ENCODE measurements around the gene TEC.
"Not testable (repeated sequence)": the region's sequence is repeated elsewhere in the genome, so short reads cannot be mapped to it uniquely, and the experiment has no call there.

Gene TEC

DNA sequence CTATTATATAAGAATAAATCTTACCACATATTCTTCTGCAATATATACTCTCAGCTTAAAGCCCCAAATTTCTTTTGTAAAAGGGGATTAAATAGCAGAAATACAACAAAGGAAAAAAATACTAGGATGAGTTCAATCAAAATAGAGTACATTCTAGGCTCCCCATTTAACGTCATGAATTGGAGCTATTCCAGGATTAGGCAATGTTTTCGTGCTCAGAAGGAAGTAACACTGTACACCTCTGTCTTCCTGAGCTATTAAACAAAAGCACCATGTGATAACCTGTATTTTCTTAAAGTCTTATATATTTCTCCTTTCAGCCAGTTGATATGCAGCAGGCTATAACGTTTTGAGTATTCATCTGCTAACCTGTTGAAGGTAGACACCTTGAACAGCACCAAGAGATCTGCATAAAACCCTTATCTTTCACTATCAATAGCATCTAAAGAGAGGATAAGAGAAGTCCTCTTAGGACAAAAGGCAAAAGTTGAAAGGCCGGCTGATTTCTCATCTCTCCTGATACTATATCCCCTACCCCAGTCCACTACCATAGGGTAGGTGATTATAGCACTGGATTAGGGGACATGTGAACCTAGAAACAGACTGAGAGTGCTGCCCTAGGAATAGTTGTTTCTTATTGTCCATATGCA lies 31.5 kb downstream of the TEC start:
- no peak for DNase-seq

DNA sequence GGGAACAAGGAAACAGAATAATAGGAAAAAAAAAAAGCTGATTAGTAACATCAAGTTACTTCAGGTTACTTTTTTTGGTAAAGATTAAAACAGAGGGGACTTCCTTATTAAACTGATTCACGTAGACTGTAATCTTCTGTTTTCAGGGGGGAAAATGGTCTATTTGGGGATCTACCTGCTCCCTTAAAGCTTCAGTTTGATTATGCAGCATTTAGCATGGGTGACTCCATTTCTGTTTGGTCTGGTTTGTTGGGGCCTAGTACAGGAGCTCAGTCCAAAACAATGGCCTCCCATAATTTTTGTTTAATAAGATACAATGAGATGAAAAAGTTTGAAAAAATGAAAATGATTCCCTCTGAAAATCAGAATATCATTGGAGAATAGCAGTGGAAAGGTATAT lies 34.6 kb downstream of the TEC start:
- no peak for DNase-seq

- DNase-seq, result no peak
Measured at GRCh38 chr4:48234575-48234974, 35.1 kb downstream of the TEC start.

DNA sequence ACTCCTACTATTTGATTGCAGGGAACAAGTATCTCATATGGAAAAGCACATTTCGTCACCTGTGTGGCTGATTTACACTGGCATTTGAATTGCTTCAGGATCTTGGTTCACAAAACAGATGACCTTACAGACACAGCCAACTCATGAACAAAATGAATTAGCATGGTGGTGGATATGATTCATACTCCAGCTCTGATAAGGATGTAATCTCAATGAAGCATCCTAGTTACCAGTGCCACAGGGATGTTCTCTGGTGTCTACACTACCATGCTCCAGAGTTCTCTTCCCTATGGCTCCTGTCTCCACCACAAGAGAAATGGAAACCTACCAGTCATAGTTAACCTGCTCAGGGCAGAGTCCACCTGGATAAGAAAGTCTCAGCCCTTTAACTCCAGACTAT lies 40.7 kb downstream of the TEC start:
- DNase-seq, result no peak

DNA sequence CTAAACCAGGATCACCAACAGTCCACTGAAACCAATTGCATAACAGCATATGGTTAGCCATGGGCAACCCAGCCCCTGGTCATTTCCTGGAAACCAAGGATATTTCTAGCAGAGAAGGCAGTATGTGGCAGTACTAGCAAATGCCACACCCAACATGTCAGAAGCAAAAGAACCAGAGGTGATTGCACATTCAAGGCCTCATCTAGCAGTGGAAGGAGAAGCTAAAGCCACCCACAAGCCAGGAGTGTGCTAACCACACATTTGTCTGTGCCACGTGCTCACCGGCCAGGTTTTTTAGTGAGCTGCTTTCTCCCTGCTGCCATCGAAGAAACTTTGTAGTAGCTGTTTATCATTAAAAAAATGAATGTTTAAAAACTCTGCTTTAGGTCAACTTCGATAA lies 42.0 kb downstream of the TEC start:
- no peak for DNase-seq

- no peak for DNase-seq
Measured at GRCh38 chr4:48226199-48226598, 43.4 kb downstream of the TEC start.

DNA sequence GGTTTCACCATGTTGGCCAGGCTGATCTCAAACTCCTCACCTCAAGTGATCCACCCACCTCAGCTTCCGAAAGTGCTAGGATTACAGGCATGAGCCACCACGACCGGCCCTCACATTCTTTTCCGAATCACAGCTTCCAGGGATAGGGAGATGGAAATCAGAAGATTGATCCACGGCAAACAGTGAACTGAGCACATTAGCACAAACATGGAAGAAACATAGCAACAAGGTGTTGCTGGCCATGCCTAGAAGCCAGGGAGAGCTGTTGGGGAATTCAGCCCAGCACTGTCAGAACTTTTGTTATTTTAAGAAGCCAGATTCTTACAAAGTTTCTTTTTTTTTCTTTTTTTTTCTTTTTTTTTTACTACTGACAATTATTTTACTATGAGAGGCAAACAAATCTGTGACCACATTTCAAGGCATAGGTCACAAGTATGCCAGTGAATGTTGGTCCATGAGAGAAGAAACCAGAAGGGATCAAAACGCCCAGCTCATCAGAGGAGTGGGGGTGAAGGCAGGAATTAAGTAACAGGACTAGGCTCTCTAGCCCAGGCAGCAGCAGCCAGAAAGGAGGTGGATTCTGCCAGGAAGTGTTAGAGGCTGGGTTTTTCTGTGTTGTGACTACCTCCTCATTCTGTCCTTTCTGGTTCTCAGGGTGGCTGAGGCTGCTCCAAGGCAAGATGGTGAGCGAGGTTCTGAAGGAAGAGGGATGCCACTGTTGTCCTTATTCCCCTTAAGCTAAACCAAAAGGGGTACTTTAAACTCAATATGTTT lies 44.1 kb downstream of the TEC start:
- DNase-seq, result no peak

DNA sequence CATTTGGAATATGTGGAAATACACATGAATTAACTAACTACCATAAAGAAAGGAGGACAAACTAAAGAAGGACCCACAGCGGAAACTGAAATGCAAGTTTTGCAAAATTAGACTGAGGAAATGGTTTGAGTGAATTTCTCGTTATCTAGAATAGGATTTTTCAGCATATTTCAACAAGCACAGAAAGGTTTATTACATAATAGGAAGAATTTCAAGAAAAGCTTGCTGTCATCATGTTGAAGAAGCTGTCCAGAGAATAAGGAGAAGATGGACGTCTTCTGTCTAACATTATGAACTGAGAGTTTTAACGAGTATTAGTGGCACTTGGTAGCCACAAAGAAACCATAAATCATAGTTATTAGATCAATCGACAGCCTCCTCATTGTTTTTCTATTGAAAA lies 45.0 kb downstream of the TEC start:
- DNase-seq, result no peak

GRCh38 chr4:48223633-48224295 lies 45.9 kb downstream of the TEC start:
- DNase-seq, result no peak

- no peak for DNase-seq
Measured at GRCh38 chr4:48222491-48222890, 47.1 kb downstream of the TEC start.

GRCh38 chr4:48219430-48219829 lies 50.2 kb downstream of the TEC start:
- not testable (repeated sequence) for DNase-seq

DNA sequence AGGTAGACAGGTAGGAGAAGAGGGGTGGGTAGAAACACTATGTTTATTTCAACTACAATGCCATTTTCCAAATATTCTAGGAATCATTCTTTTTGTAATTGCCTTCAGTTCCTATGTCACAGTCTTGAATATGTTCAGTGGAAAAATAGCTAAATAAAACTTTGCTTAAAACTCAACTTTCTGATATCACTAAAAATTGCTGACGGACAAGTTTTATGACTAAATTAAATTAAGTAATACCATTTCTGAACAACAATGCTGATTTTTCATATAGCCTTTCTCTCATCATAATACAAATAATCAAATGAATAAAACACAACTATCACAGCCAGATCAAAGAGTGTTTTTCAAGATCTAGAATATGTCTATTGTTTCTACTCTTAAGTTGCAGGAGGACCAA lies 53.1 kb downstream of the TEC start:
- no peak for DNase-seq

- no peak for DNase-seq
Measured at GRCh38 chr4:48215977-48216376, 53.7 kb downstream of the TEC start.

- no peak for DNase-seq
Measured at GRCh38 chr4:48212165-48212564, 57.5 kb downstream of the TEC start.

DNA sequence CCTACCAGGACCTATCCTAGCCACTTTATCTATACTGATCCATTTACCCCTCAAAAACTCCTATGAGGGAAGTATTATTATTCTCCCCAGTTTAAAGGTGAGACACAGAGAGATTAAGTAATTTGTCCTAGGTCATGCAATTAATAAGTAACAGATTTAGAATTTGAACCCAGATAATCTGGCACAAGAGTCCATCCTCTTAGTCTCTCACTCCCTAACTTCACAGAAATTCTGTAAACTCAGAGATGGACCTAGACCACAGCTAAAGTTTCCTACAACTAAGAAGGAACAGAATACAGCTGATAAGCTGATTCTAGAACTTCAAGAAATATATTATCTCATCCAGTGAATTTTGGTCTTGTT lies 58.7 kb downstream of the TEC start:
- no peak for DNase-seq

DNA sequence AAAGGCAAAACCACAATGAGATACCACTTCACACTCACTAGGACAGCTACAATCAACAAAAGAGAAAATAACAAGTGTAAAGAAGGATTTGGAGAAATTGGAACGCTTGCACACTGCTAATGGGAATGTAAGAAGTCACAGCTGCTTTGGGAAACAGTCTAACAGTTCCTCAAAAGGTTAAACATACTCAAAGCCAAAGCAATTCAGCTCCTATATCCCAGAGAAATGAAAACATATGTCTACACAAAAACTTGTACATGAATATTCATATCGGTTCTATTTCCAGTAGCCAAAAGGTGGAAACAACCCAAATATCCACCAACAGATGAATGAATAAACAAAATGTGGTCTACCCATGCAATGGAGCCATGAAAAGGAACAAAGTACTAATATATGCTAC lies 64.0 kb downstream of the TEC start:
- DNase-seq, result no peak

- DNase-seq, result no peak
Measured at GRCh38 chr4:48205107-48205506, 64.5 kb downstream of the TEC start.

- DNase-seq, result no peak
Measured at GRCh38 chr4:48203819-48204218, 65.8 kb downstream of the TEC start.

GRCh38 chr4:48197643-48198237 lies 71.9 kb downstream of the TEC start:
- no peak for DNase-seq

DNA sequence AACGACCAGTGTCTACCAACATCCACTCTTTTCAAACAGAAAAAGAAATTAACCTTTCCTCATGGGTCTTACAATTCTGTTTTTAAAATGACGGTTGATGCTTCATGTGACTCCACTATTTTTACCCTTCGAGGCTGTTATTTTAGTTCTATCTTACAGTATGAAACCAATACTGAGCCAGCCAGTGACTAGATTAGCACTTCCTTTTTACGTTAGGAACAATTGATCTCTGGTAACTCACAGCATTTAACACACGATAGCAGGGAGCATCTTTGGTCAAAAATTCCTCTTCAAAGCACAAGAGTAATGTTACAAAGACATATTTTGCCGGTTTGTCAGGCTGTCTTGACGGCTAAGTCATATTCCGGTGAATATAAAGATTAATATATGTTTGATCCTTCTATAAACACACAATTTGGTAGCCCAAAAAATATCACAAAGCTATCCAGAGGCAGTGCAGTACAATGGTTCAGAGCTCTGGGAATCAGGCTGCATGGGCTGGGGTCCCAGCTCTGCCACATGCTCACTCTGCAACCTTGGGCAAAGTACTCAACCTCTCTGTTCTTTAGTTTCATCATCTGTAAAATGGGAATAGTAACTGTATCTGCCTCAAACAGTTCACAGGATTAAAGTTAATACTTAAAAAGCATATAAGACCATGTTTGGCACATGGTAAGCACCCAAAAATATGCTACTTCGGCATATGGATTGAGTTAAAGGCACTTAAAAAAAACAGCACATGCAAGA lies 72.7 kb downstream of the TEC start:
- no peak for DNase-seq

DNA sequence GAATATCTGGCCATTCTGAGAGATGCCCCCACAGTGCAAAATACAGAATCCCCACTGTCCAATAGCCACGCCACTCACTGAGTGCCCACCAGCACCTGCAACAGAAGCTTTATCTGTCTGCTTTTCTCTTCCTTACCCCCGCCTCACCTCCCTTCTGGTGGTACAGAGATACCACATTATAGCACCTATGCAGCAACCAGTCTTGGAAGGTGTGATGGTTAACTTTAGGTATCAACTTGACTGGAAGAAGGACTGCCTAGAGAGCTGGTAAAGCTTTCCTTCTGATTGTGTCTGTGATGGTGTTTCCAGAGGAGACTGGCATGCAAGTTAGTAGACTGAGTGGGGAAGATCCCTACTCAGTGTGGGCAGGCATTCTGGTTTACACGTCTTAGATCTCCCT lies 73.8 kb downstream of the TEC start:
- DNase-seq, result no peak

DNA sequence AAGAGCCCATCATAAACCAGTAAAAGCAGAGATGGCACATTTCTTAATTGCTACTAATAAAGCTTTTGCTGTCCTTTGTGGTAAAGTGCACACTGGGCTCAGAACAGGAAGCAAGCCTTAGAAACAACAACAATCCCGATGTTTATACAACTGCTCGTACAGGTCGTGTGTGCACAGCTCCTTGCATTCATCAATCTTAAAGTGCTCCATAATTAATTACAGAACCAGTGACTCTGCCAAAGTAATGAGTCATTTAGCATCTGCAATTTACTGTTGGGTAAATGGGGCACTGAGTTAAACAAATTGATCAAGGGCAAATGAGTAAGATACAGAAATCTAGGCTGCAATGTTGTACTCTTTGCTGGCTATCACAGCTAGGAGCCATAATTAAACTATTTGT lies 74.3 kb downstream of the TEC start:
- DNase-seq, result no peak

DNA sequence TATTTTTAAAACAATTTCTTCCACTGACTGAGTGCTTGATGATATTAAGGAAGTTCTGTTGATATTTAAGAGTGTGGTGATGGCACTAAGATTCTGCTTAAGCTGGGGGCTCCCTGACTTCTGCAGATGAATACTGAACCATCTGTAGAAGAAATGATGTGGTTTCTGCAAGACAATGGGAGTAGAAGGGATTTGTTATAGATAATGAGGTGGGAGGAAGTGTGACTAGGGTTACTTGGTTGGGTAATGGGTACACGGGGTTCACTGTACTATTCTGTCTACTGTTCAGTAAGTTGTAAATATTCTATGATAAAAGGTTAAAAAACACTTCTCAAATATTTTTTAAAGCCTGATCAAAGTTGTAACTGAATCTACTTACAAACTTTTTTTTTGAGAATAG lies 74.7 kb downstream of the TEC start:
- no peak for DNase-seq
